ENCODE measurements around the gene TRAF3.

Gene TRAF3, protein sequence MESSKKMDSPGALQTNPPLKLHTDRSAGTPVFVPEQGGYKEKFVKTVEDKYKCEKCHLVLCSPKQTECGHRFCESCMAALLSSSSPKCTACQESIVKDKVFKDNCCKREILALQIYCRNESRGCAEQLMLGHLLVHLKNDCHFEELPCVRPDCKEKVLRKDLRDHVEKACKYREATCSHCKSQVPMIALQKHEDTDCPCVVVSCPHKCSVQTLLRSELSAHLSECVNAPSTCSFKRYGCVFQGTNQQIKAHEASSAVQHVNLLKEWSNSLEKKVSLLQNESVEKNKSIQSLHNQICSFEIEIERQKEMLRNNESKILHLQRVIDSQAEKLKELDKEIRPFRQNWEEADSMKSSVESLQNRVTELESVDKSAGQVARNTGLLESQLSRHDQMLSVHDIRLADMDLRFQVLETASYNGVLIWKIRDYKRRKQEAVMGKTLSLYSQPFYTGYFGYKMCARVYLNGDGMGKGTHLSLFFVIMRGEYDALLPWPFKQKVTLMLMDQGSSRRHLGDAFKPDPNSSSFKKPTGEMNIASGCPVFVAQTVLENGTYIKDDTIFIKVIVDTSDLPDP

DNA sequence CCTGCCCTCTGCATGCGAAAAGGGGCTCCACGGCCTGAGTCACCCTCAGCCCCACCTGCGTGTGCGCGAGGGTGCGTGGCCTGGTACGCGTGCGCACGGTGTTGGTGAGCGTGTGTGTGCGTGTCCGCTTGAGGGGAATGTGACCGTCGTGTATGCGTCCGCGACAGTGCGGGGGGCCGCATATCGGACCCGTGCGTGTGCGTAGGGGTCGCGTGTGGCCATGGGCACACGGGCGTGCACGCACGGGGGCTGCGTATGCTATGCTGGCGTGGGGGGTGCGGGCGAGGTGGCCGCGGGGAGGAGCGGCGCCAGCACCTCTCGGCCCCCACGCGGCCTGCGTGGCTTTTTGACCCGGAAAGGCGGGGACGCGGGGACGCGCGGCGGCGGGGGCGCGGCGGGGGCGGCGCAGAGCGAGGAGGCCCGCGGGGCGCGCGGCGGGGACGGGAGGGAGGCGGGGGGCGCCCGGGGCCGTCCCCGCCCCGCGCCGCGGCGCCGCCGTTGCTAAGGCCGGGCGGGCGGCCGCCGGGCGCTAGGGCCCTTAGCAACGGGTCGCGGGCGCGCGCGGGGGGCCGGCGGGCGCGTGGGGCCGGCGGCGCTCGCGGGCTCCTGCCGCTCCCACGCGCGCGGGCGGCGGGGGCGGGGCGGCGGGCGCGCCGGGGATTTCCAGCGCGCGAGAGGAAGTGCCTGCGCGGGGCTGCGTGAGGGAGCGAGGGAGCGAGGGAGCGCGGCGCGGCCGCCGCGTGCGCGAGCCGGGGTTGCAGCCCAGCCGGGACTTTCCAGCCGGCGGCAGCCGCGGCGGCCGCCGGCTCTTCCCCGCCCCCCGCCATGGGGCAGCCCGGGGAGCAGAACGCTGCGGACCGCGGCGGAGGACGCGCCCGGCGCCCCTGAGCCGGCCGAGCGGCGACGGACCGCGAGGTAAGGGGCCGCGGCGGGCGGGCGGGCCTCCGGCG, at the start of gene TRAF3:
Gene TRAF3, plus strand, starts transcription at position 689 of the 950 bp plus-strand sequence. CDS start 92,753 bp downstream, outside the sequence.
- peak; percentile 83 for DNase-seq (ENCODE audit: low read depth)

DNA sequence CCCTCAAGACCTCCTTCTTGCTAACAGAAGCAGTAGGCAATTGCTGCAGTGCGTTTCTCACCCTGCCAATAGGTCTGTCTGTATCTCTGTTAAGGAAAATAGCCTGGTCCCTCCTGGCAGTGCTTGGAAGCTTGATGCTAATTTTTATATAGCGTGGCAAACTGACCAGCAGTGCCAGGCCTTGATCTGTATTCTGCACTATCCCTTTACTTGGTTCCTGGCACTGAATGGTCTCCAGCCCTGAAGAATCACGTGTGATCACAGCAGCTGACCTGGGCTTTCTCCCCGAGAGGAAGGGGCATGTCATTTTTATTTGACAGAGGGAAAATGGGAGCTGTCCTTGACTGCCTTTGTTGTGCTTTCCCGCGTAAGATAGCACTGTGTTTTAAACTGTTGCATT, 48.7 kb upstream of the TRAF3 start:
- no peak for DNase-seq (ENCODE audit: low read depth)

DNA sequence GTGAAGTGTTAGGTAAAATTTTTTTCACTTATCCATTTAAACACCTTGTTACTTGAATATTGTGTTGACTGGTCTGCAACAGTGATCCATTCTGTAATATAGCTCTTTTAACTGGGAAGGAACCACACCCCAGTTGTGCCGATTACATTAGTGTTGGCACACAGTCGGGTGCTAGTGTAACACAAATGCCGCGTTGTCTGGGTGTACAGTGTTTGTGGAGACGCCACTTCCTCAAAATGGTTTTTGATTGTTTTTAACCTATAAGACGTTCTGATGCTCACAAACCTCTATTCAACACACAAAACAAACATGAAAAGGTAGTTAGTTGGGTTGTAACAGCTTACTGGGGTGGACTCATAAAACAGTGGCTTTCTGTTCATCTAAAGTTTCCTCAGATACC, 48.0 kb upstream of the TRAF3 start:
- DNase-seq (ENCODE audit: low read depth), result no peak

DNA sequence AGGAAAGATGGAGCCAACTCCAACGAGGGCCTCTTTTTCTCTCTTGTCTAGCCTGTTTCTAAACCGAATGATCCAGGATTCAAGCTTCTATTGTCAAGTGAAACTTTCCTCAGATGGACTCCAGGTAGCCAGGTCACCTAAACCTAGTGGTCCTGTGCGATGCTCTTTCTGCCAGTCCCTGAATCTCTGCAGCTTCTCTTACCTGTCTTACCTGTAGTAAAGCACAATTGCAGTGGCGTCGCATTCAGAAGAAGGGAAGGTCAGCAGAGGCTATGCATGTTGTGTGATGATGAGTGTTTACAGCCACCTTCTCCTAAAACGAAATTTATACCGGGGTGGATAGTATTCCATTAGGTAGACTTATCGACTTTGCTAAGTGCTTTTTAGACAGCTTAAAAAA, 47.4 kb upstream of the TRAF3 start:
- DNase-seq (ENCODE audit: low read depth), result no peak

DNA sequence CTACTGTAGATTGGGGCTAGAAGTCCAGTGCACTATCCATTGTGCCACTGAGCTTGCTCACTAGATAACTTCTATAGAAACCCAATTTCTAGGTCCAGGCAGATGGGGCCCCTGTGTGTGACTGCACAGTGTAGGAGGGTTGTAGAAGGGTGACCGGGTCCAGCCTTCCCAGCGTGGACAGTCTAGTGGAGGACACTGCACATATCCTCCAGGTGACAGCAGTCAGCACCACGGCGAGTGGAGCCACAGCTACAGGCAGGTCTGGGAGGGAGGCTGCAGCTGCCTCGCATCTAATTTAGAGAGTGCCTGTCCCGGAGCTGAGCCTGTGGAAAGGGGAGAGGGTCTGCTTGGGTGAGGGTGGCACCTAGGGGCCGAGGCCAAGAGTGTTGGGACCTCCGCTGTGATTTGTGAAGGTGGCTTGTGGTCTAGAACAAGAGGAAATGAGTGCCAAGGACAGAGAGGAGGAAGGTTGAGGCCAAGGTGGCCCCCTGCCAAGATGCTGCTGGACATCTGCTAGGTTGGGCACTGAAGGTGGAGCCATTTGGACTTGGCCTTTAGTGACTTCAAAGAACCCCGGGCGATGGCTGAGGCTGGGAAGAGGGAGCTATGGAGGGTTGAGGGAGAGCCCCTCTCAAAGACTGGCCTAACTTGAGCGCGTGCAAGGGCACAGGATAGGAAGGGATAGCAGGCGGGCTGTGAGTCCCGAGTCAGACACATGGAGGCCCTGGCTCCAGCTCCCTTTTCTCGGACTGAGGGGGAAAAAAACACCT, 46.0 kb upstream of the TRAF3 start:
- DNase-seq (ENCODE audit: low read depth), result no peak

DNA sequence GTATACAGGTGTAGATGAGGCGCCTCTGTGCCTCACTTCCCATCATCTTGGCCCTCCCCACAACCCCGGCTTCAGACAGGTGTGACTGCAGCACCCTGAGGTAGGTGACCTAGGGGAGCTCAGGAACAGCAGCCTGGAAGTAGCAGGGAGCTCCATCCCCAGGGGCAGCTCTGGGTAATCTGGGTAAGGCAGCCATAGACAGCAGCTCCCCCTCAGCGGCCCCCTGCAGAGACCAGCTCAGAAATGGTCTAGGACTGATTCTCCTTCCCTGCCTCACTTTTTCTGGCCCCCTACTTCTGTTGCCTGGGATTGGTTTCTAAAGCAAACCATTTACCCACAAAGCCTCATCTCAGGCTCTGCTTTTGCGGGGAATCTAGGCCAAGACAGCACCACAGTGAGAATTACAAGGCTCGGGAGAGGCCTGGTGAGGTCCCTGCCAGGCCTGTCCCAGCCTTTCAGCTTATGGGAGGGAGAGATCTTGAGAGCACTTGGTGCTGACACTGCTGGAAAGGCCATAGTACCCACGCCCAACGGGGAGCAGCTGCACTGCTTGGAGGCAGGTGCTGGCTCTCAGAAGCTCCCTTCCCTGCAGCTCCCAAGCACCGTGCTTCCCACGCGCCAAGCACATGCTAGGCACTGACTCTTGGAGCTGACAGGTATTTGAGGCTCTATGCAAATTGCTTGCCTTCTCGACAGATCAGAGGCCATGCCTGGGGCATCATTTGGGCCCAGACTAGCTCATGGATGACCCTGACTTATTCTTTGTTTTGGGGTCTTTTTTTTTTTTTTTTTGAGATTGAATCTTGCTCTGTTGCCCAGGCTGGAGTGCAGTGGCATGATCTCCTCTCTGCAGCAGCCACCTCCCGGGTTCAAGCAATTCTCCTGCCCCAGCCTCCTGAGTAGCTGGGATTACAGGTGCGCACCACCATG, 45.1 kb upstream of the TRAF3 start:
- DNase-seq (ENCODE audit: low read depth), result no peak

DNA sequence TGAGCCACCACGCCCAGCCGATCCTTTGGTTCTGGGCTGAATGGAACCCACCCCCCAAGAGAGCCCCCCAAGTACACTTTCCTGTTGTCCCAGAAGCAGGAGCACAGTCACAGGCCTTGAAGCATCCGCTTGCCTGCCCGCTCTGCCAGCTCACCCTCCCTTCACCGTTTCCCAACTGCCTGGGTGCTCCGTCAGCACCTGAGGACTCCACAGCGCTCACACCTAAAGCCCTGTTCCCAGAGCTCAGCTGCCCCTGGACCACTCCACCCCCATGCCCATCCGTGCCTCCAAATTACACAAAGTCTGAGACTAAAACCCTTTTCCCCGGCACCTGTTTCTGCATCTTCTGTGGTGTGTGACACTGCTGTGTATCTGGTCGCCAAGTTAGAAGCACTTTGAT, 44.3 kb upstream of the TRAF3 start:
- no peak for DNase-seq (ENCODE audit: low read depth)

DNA sequence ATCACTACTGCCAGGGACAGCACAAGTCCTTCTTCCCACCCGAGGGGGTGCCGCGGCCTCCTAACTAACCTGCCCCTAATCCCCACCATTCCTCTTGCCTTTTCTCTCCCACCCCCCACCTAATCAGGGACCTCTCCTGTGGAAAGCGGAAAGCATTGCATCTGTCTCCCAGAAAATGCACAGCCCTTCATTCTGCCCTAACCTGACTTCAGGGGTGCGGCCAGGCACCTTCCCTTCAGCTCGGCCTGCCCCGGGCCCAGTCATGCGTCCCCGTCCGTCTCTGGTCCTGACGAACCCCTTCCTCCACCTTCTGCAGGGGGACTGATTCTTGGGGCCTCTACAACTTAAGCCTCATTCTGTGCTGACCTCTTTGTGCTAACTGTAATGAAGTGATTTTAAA, 43.9 kb upstream of the TRAF3 start:
- DNase-seq (ENCODE audit: low read depth), result no peak

DNA sequence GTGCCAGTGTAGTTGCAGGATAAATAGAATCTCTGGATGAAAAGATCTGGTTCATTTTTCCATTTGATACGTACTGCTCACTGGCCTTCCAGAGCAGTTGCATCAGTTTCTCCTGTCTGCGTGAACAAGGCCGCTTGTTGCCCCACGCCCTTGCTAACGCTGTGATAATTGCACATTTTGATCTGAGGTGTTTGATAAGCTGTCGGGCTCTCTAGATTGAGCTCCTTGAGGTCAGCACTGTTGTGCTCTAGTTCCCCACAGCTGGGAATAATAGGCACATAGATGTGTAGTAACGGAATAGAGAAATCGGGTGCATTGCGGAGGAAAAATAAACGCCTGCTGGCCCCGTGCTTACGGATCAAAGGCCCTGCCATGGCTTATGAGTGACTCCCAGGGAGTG, 42.8 kb upstream of the TRAF3 start:
- no peak for DNase-seq (ENCODE audit: low read depth)

DNA sequence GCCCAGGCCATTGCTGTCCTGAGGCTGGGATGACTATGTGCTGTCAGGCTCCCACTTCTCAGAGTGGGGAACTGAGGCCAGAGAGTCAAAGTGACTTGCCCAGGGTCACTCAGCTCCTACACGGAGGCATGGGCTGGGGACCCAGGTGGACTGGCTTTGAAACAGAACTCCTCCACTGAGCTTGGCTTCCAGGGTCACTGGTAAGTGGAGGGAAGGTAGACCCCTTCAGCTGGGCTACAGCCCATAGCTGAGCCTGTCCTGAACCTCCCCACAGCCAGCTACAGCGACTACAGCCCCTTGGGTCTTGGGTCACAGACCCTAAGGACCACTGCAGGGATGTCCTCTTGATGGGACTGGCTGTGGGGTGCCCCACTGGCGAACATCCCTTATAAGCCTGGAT, 40.3 kb upstream of the TRAF3 start:
- DNase-seq (ENCODE audit: low read depth), result no peak

DNA sequence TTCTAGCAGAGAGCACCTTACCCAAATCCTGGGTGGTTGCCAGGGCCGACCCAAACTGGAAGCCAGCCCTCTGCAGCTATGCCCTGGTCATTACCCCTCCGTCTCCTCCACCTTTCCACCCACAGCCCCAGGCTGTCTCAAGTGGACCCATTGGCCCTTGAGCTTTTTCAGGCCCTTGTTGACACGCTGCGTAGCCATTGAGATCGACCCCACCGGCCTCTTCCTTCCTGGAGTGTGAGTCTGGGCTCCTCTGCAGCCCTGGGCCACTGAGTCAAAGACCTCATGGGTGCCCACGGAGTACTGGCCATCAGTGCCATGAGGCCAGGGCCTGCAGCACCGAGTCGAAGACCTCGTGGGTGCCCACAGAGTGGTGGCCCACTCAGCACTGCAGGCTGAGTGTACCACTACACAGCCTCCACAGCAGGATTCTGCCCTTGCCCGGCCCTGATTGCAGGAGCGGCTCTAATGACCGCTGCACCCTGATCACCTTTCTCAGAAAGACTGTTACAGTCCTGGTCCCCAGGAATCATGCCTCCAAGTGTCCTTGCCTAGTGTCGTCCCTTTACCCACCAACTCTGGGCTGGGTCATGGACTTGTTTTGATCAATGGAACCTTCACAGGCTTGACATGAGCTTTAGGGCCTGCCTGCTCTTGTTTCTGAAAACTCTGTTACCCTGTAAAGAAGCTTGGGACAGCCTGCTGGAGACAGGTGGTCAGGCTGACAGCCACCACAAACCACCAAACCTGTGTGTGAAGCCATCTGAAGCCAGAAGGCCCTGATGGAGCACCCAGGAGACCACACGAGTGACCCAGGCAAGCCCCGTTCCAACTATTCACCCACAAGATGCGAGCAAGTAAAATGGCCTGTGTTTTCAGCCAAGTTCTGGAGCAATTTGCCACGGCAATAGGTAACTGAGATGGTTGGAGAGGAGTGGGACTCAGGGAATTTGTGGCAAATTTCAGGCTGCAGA, 39.6 kb upstream of the TRAF3 start:
- DNase-seq (ENCODE audit: low read depth), result no peak

DNA sequence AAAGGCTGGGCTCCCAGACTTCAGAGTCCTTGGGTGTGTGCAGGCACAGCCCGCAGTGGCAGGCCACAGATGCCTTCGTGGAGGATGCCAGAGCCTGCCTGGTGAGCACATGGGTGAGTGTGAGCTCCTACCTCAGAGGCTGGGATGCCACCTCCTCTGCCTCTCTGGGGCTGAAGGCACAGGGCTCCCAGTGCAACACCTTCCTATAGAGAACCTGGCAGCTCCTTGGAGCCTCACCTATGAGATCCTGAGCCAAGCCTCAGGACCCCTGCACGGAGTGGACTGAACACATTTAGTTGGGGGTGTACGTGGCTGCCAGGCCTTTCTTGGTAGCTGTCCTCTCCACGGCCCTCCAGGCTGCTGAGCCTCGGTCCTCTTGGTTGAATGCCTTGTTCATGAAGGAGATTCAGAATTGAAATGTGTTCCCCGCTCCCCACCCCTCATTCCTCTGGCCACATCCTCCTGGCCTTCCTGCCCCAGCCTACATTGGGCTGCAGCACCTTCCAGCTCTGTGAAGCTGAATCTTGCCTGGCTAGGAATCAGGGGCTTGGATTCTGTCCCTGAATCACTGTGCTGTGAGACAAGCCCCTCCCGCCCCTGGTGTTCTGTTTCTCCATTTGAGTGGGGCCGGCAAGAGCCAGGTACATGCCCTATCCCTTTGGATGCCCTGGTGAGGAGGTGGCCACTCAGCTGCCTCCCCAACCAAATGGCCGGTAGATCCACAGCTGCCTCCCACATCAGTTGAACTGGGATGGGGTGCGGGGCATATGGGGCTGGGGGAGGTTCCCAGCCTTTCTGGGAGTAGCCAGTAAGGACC, 38.7 kb upstream of the TRAF3 start:
- no peak for DNase-seq (ENCODE audit: low read depth)

DNA sequence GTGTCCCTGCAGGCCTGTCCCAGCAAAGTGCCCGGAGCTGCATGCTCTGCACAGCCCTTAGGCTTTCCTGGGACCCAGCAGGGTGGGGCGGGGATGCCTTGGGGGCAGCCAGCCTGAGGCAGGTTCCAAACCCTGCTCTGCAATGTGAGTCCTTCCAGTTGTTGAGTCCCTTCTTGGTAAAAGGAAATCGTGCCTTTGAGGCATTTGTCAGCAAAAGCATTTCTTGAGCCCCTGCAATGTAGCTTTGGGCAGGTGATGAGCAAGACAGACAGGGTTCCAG, 38.1 kb upstream of the TRAF3 start:
- no peak for DNase-seq (ENCODE audit: low read depth)

DNA sequence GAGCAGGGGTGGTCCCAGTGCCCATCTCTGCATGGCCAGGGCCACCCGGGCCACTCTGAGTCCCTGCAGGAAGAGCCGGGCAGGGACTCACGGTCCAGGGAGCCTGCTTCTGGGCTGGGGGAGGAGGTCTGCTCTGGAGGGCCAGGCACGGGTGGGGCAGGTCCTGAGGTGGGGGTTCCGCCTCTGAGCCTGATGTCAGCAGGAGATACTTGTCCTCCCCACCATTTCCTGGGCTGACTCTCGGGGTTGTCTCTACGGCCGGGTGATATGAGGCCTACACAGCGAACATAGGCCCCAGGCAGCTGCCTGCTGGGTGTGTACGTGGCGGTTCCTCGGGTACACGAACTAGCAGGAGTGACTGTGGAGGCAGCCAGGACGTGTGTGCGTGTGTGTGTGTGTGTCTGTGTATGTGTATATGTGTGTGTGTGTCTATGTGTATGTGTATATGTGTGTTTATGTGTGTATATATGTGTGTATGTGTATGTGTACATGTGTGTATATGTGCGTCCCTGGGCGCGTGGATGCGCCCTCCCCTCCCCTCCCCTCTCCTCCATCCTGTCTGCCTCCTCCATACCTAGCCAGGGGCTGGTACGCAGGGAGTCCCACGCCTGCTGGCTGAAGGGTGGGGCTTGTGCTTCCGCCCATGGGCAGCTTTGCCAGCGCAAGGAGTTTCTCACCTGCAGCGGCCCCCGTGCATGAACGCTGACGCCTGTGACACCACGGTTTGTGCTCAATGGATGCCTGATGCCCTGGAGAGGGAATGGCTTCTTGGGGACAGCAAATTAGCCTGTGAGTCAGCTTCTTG, 30.4 kb upstream of the TRAF3 start:
- no peak for DNase-seq (ENCODE audit: low read depth)

DNA sequence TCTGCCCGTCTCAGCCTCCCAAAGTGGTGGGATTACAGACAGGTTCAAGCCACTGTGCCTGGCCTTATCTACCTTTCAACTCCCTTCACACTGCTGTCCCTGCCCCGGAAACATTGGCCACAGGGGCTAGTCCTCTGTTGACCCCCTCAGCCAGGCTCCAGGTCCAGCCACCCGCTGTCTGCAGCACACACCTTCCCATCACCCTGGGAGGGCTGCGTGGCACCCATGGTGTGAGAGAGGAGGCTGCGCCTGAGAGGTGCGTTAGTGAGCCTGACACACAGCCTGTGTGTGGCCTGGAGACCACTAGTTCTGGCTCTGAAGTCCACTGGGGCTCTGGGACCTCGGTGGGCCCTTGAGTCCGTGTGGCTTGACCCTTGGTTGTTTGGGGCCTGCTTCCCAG, 28.4 kb upstream of the TRAF3 start:
- DNase-seq (ENCODE audit: low read depth), result no peak

DNA sequence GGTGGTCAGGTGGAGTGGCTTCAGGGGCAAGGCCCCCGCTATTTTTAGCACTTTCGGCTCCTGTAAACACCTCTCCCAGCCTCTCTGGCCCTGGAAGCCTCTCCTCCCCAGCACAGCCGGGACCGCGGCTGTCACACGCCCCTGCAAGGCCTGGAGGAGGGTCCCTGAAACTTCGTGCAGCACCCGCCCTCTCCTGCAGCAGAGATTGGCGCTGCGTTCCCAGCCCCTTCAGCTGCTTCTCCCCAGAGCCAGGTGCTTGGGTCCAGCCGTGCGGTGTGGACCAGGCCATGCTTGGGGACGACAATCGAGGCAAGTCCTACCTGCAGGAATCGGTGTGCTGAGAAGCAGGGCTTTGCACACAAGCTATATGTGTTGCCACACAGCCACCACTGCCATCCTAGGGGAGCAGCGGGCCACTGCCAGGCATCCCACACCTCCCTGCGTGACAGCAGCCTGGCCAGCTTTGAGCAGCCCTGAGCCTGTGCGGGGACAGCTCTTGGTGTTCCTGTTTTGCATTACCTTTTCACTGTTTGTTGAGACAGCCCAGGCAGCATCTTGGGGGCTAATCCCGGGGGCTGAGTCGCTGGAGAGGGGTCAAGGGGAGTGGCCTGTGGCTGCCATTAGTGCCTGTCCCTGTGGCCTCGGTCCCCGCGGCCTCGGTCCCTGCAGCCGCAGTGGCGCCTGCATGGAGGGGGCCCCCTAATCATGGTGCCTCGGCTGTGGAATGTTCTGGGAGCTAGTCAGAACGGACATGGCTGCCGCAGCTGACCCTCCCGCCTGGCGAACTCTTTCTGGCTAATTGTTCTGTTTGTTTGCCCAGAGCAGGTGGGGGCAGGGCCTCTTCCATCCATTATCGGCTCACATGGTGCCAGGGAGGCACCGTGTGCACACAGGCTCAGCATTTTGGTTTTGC, 27.6 kb upstream of the TRAF3 start:
- no peak for DNase-seq (ENCODE audit: low read depth)

DNA sequence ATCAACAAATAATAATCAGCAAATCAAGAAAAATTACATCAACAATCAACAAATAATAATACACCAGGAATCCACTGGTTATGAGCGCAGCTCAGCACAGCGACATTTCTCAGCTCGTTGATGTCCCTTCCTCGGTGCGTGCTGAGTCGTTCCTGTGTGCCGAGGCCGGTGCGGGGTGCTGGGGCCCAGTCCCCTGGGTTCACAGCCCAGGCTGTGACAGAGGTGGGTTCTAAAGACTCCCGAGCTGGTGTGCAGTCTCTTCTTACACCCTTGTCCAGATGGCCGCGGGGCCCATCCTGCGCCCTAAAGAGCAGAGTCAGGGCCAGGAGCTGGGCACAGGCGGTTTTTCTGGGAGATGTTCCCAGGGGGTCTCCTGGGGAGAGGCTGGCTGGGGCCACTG, 26.9 kb upstream of the TRAF3 start:
- DNase-seq (ENCODE audit: low read depth), result no peak

All from ELR (cell line).